Heart left ventricle (tissue), 16 donors: ENCODE data around the gene ZFR2. TPM values are rescaled to one million over a fixed set of nuclear protein-coding genes. Genes with fewer than 3 reads are reported as not detected.

ENCODE experiments used
- ATAC-seq, 4 donors: fragments of 200-7000 bp; cut with Tn5 transposase; one replicate each; pipeline ENCODE4 v1.9.1; 2020 to 2022; ENCODE audit warnings: moderate library complexity in 4 of 4, mild to moderate bottlenecking in 3 of 4, moderate number of reproducible peaks in 1 of 4
- DNase-seq, 5 donors: peaks; one replicate each; pipeline ENCODE4 v3.0.0-alpha.2; 2020
- H3K27ac ChIP-seq, 12 donors: fragments of 200-600 bp; sonication (generic) in 4 of 12; one replicate each; pipeline versions ENCODE4 v1.5.0 to v1.8.0; 2016 to 2022; ENCODE audit warnings: mild to moderate bottlenecking in 2 of 12
- H3K27me3 ChIP-seq, 9 donors: fragments of 200-600 bp; sonication (generic) in 2 of 9; one replicate each; pipeline versions ENCODE4 v1.5.1 to v1.8.0; 2016 to 2022; ENCODE audit warnings: mild to moderate bottlenecking in 3 of 9
- H3K36me3 ChIP-seq, 9 donors: fragments of 200-600 bp; sonication (generic) in 2 of 9; one replicate each; pipeline versions ENCODE4 v1.5.0 to v1.8.0; 2018 to 2022; ENCODE audit warnings: mild to moderate bottlenecking in 2 of 9
- H3K4me1 ChIP-seq, 12 donors: fragments of 200-600 bp; sonication (generic) in 4 of 12; one replicate each; pipeline versions ENCODE4 v1.5.0 to v1.8.0; 2016 to 2022; ENCODE audit warnings: mild to moderate bottlenecking in 3 of 12
- H3K4me3 ChIP-seq, 12 donors: fragments of 200-600 bp; sonication (generic) in 4 of 12; one replicate each; pipeline versions ENCODE4 v1.5.0 to v1.8.0; 2017 to 2022; ENCODE audit warnings: mild to moderate bottlenecking in 9 of 12, moderate library complexity in 4 of 12
- H3K9me3 ChIP-seq, 12 donors: fragments of 200-600 bp; sonication (generic) in 4 of 12; one replicate each; pipeline versions ENCODE4 v1.5.0 to v1.8.0; 2016 to 2022; ENCODE audit warnings: mild to moderate bottlenecking in 1 of 12
- CTCF ChIP-seq, 12 donors: fragments of 200-600 bp; sonication (generic) in 4 of 12; IDR thresholded peaks; one replicate each; pipeline versions ENCODE4 v1.5.0 to v1.8.0; 2018 to 2022; ENCODE audit warnings: antibody characterized with exemption in 12 of 12, mild to moderate bottlenecking in 5 of 12
- POLR2A ChIP-seq, 2 donors: fragments of 450-650 bp; IDR thresholded peaks; one replicate each; pipeline ENCODE4 v1.6.1; 2017; ENCODE audit warnings: antibody characterized with exemption in 2 of 2, mild to moderate bottlenecking in 2 of 2, moderate library complexity in 2 of 2
- WGBS, 4 donors: extraction: QIAGEN DNeasy Blood & Tissue Kit in 2 of 4; methylation state at CpG; one replicate each; pipeline versions ENCODE4 v1.1.5 to v1.1.7; 2013 to 2018; 5-methylcytosine and 5-hydroxymethylcytosine counted together
- intact Hi-C, 10 donors: fragments of 100-400 bp; cut with DNase I; formaldehyde crosslinking; loops; one replicate each; pipeline versions ENCODE4 v1.11.1 to v1.14.2; 2022
- polyA plus RNA-seq, 2 donors: library from polyadenylated mRNA; stranded (reverse); fragments of 200-250 nt; gene quantifications; one replicate each; pipeline ENCODE4 v1.2.3, GENCODE V29; 2013
- total RNA-seq, 9 donors: library from RNA; depleted of rRNA in 2 of 9; stranded (reverse); fragments of >200 nt in 2 of 9; fragmentation: NEBNext Ultra II Directional in 3 of 9; extraction: Animal tissue kit (Norgen Biotek cat#: 25700) in 3 of 9; gene quantifications; one replicate each; pipeline versions ENCODE4 v1.1.0 to v1.2.4, GENCODE V29; 2016 to 2023
- donor health status: ischemic (EF 13 %, LVEDD 7.1; RV severe dilation, severe dysfunction).
- donor health status: healthy with polysubstance abuse.
- donor health status: DM: no; HTN: yes; CAD: no.
- donor health status: DM: no; HTN: no; CAD: no.
- donor health status: ischemic (EF 25% LVEDD 6.9; RV normal size, moderate dysfunction).
- donor health status: ischemic (EF 25% LVEDD 5.7; RV mildly dilated, moderate dysfunction).
- donor health status: healthy.
- donor health status: DM: yes; HTN: yes; CAD: no.
- donor health status: ischemic (EF 35%, LVEDD 5.7; RV mildly dilated, moderate dysfunction).
- donor health status: nonischemic (EF 11% LVEDD 7.7; RV severe dilation, severe dysfunction).
- donor health status: DM: yes; HTN: yes; CAD: no.
- donor health status: PGD.
- donor health status: ischemic (EF 29% LVEDD 5.4; RV normal size, mild dysfunction).
- donor health status: nonischemic (EF 23%, LVEDD 6.1; RV moderate dilation, normal function).

Gene ZFR2
- total and polyA plus RNA-seq, 11 donors: 0.08 to 0.16 TPM; not detected in 9

- intact Hi-C loops: loop anchor here in 1 of 10 donors (5.0 kb wide), 1 partner anchor 40 kb away; no protein-coding TSS in a partner anchor
- no peak for ATAC-seq
- Histone ChIP-seq H3K4me1 (peaks cover 0 to 17% (median 0%) of the 10 kb centered on the region in 12 donors), H3K27me3 (peaks cover 6 to 52% (median 27%) of the 10 kb centered on the region in 9 donors), H3K36me3 (no peaks in the 10 kb centered on the region), H3K4me3 (no peak overlapping the region), H3K9me3 (peaks cover 0 to 24% (median 21%) of the 10 kb centered on the region in 12 donors), H3K27ac (no peak overlapping the region)
- 88 to 100% (median 99%) methylated on average over 1 of the region's 1 CpG for WGBS, 4 donors
- TF ChIP-seq POLR2A (IDR thresholded peaks at IDR 0.05): no peak
- no peak for DNase-seq
These were observed 86.5 kb downstream of the ZFR2 start for GRCh38 chr19:3782330-3782729.

GRCh38 chr19:3781603-3782002, 87.2 kb downstream of the ZFR2 start:
- TF ChIP-seq POLR2A (IDR thresholded peaks at IDR 0.05) (no peak), CTCF (IDR thresholded peaks at IDR 0.05) (no peak)
- H3K27me3 ChIP-seq: peaks cover 6 to 45% (median 25%) of the 10 kb centered on the region in 9 donors
- ATAC-seq: no peak
- H3K36me3 ChIP-seq: no peaks in the 10 kb centered on the region
- WGBS, 4 donors: 93 to 98% (median 97%) methylated on average over 2 of the region's 2 CpGs
- H3K4me3 ChIP-seq: no peak overlapping the region
- DNase-seq: no peak
- H3K27ac ChIP-seq: no peak overlapping the region
- H3K4me1 ChIP-seq: peaks cover 0 to 17% (median 0%) of the 10 kb centered on the region in 12 donors
- H3K9me3 ChIP-seq: peaks cover 0 to 24% (median 21%) of the 10 kb centered on the region in 12 donors
- intact Hi-C loops: loop anchor here in 1 of 10 donors (5.0 kb wide), 1 partner anchor 41 kb away; no protein-coding TSS in a partner anchor

- intact Hi-C loops: loop anchor here in 1 of 10 donors (5.0 kb wide), 1 partner anchor 41 kb away; no protein-coding TSS in a partner anchor
These were observed 88.0 kb downstream of the ZFR2 start for GRCh38 chr19:3780786-3781304.

GRCh38 chr19:3778899-3779723, 89.7 kb downstream of the ZFR2 start:
- peaks cover 0 to 22% (median 8%) of the 10 kb centered on the region in 9 donors for H3K27me3 ChIP-seq
- H3K36me3 ChIP-seq: no peaks in the 10 kb centered on the region
- intact Hi-C loops: loop anchor here in 1 of 10 donors (10.0 kb wide), 1 partner anchor 146 kb away; no protein-coding TSS in a partner anchor
- DNase-seq (no peak), ATAC-seq (no peak)
- no peak overlapping the region for H3K27ac ChIP-seq
- no peak overlapping the region for H3K4me3 ChIP-seq
- no peaks in the 10 kb centered on the region for H3K4me1 ChIP-seq
- H3K9me3 ChIP-seq: peaks cover 0 to 24% (median 21%) of the 10 kb centered on the region in 12 donors
- 72 to 91% (median 73%) methylated on average over 14 to 44 of the region's 44 CpGs for WGBS, 4 donors
- TF ChIP-seq POLR2A (IDR thresholded peaks at IDR 0.05): no peak
- no peak for TF ChIP-seq CTCF (IDR thresholded peaks at IDR 0.05)

More at GRCh38 chr19:3780786-3781304, 88.0 kb downstream of the ZFR2 start:
- TF ChIP-seq CTCF (IDR thresholded peaks at IDR 0.05): no peak
- TF ChIP-seq POLR2A (IDR thresholded peaks at IDR 0.05): no peak
- peaks cover 6 to 39% (median 23%) of the 10 kb centered on the region in 9 donors for H3K27me3 ChIP-seq
- WGBS, 4 donors: 89 to 93% (median 90%) methylated on average over 9 of the region's 9 CpGs
- no peaks in the 10 kb centered on the region for H3K36me3 ChIP-seq
- DNase-seq (no peak), ATAC-seq (no peak)
- peaks cover 0 to 24% (median 21%) of the 10 kb centered on the region in 12 donors for H3K9me3 ChIP-seq
- H3K4me3 ChIP-seq: no peak overlapping the region
- peaks cover 0 to 11% (median 0%) of the 10 kb centered on the region in 12 donors for H3K4me1 ChIP-seq
- H3K27ac ChIP-seq: no peak overlapping the region
